ENCODE measurements around the gene UST. TPM values are rescaled to one million over a fixed set of nuclear protein-coding genes. Genes with fewer than 3 reads are reported as not detected.

Gene UST
- total and polyA plus RNA-seq, 2 of the 8 experiments (the other 6 are each of a cell fraction or from before 2014, with no cell fraction given) = 13.5 to 34.5 TPM

- Histone ChIP-seq H3K4me2 (ENCODE audit: insufficient read depth in 1 of 2, low read depth in 2 of 2, low read length in 2 of 2) (no peak overlapping the region), H3K23ac (ENCODE audit: insufficient read length) (no peak overlapping the region), H3K23me2 (ENCODE audit: low read depth, low read length) (no peaks in the 10 kb centered on the region), H3K4me3 (ENCODE audit: extremely low read depth in 1 of 4, insufficient read depth in 2 of 4, low read depth in 3 of 4, low read length in 4 of 4) (no peak overlapping the region), H3K79me1 (ENCODE audit: low read depth, low read length) (no peaks in the 10 kb centered on the region; the same call in 1 of the 2 replicates), H4K8ac (ENCODE audit: extremely low read depth, insufficient read depth, low read length) (no peak overlapping the region), H3K27me3 (replicated peaks in 1 of 4; ENCODE audit: control insufficient read depth in 3 of 4, extremely low read depth in 1 of 4, insufficient read depth in 3 of 4, low read length in 3 of 4) (no peaks in the 10 kb centered on the region), H4K5ac (ENCODE audit: insufficient read length, low read depth, low read length) (no peak overlapping the region), H4K91ac (replicated peaks; ENCODE audit: insufficient read length, low read length) (no peak overlapping the region), H3K9me3 (ENCODE audit: insufficient read depth in 2 of 2, low read depth in 1 of 2, low read length in 1 of 2) (peaks cover 11 to 14% of the 10 kb centered on the region in 2 experiments), H2BK120ac (replicated peaks; ENCODE audit: low read depth, low read length) (peak overlapping the region; percentile 82), H2AK5ac (ENCODE audit: low read depth, low read length) (no peak overlapping the region; the same call in 1 of the 2 replicates), H2AFZ (ENCODE audit: low read length) (no peak overlapping the region), H2BK12ac (ENCODE audit: low read depth, low read length) (no peak overlapping the region), H3K9ac (replicated peaks in 1 of 4; ENCODE audit: extremely low read depth in 1 of 4, low read depth in 3 of 4, low read length in 3 of 4) (no peak overlapping the region), H2BK15ac (ENCODE audit: low read length) (peak overlapping the region; percentile 93), H3K27ac (ENCODE audit: low read depth, low read length) (no peak overlapping the region), H2BK5ac (ENCODE audit: low read depth, low read length) (no peak overlapping the region; the same call in 1 of the 2 replicates), H4K20me1 (replicated peaks in 1 of 2; ENCODE audit: control insufficient read depth in 1 of 2, insufficient read depth in 2 of 2, low read length in 2 of 2) (no peaks in the 10 kb centered on the region), H3K36me3 (ENCODE audit: control insufficient read depth in 2 of 4, insufficient read depth in 4 of 4, low read length in 3 of 4) (peaks cover 0 to 19% (median 2%) of the 10 kb centered on the region in 4 experiments; a peak in 3 of 8 replicates), H3K79me2 (ENCODE audit: control insufficient read depth in 1 of 2, insufficient read depth in 2 of 2, low read length in 2 of 2) (peaks cover 6 to 81% of the 10 kb centered on the region in 2 experiments), H3K14ac (ENCODE audit: insufficient read length) (no peak overlapping the region), H3K4me1 (replicated peaks in 1 of 4; ENCODE audit: control insufficient read depth in 3 of 4, insufficient read depth in 4 of 4, low read length in 3 of 4) (peaks cover 5 to 29% (median 18%) of the 10 kb centered on the region in 4 experiments; a peak in 6 of 7 replicates), H3K18ac (ENCODE audit: extremely low read depth, low read length) (peak overlapping the region; percentile 4; the same call in 1 of the 2 replicates), H3K56ac (replicated peaks; ENCODE audit: insufficient read length, low read depth, low read length) (no peak overlapping the region), H3K4ac (replicated peaks; ENCODE audit: insufficient read length, low read depth, low read length) (no peak overlapping the region), H2BK20ac (ENCODE audit: low read length) (peak overlapping the region; percentile 86)
- POLR2A ChIA-PET (ENCODE audit: partially characterized antibody) = interaction anchor here (0.6 to 0.9 kb wide), 2 partner anchors 26 to 37 kb away, joined by 3 read pairs; no protein-coding TSS in a partner anchor
- TF ChIP-seq POLR2A (IDR thresholded peaks at IDR 0.05; ENCODE audit: control extremely low read depth in 1 of 2, low read depth in 2 of 2, low read length in 2 of 2) (no peak), SIRT6 (IDR thresholded peaks at IDR 0.05; ENCODE audit: low read length) (no peak), ATF3 (IDR thresholded peaks at IDR 0.05; ENCODE audit: insufficient read depth, low read depth, low read length) (no peak), KDM1A (IDR thresholded peaks at IDR 0.05; ENCODE audit: borderline replicate concordance, low read length) (no peak), EZH2 (IDR thresholded peaks at IDR 0.05; ENCODE audit: low read depth, low read length, severe bottlenecking) (no peak), BCL11A (IDR thresholded peaks at IDR 0.05; ENCODE audit: low read depth in 2 of 2, low read length in 2 of 2) (no peak), MAX (IDR thresholded peaks at IDR 0.05) (no peak)
- DNase-seq (ENCODE audit: low read depth in 1 of 2, low spot score in 2 of 2) = no peak
- CTCF ChIA-PET (ENCODE audit: partially characterized antibody) = interaction anchor here (4.3 kb wide), 1 partner anchor 23 kb away, joined by 13 read pairs; no protein-coding TSS in a partner anchor
- no peak for FAIRE-seq
Measured at GRCh38 chr6:148816117-148816516, 69.3 kb downstream of the UST start.

Data from H1 (cell line).